ENCODE results near the gene KRTAP19-4.
"Not testable (repeated sequence)": the region's sequence is repeated elsewhere in the genome, so short reads cannot be mapped to it uniquely, and the experiment has no call there.

Gene KRTAP19-4, protein sequence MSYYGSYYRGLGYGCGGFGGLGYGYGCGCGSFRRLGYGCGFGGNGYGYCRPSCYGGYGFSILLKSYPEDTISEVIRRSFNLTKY

GRCh38 chr21:30497065-30497464, at the start of gene KRTAP19-4:
Gene KRTAP19-4, minus strand, starts transcription at chr21:30497165. Its CDS starts 55 bp downstream, at chr21:30497110.
- DNase-seq (ENCODE audit: low read depth in 2 of 2) = no peak

DNA sequence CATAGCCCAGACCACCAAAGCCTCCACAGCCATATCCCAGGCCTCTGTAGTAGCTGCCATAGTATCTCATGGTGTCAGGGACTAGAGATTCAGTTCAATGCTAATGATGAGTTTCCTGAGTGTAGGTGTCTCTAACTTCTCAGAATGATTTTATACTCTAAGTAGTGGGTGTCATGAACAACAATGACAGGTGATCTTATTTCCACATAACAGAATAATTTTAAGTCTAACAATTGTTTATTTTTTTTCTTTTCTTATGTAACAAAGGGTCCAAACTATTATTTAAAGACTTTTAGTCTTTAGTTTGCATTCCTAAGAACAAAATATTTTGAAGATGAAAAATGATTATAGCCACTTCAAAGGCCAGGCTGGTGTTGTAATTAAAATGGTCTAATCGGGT, 44.8 kb upstream of the KRTAP19-4 start, which contains the start of gene KRTAP19-6:
Gene KRTAP19-6 (minus strand): TSS at position 101 of the 400 bp plus-strand sequence. CDS start 31 bp downstream, at position 70.
- DNase-seq (ENCODE audit: low read depth in 2 of 2) = no peak

DNA sequence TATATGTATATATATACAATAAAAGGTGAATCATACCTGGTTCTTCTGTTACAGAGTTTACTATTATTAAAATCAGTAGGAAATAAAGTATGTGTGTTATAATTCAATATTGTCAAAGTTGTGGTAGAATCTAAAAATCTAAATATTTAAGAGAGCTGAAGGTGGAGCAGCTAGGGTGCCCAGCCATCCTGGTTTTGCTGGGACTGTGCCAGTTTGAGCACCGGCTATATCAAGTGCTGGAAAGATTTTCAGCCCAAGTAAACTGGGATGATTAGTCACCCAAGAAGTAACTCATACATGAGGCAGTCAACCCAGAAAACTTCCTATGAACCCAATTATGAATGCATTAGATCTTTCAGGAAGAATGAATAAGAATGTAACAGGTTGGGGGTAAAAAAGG, 21.9 kb upstream of the KRTAP19-4 start:
- DNase-seq (ENCODE audit: low read depth in 2 of 2) = no peak

DNA sequence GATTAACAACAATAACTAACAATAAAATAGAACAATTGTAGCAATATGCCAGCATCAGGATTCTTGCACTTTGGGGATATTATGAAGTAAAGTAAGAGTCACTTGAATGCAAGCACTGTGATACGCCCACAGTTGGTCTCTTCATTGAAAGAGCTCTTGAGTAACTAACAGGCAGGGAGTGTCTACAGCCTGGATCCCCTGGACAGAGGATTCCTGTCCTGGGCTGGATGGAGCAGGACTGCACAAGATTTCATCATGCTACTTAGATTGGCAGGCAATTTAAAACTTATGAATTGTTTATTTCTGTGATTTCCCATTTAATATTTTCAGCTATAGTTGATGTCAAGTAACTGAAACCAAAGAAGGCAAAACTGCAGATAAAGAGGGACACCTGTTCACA, 18.7 kb upstream of the KRTAP19-4 start:
- no peak for DNase-seq (ENCODE audit: low read depth in 2 of 2)

DNA sequence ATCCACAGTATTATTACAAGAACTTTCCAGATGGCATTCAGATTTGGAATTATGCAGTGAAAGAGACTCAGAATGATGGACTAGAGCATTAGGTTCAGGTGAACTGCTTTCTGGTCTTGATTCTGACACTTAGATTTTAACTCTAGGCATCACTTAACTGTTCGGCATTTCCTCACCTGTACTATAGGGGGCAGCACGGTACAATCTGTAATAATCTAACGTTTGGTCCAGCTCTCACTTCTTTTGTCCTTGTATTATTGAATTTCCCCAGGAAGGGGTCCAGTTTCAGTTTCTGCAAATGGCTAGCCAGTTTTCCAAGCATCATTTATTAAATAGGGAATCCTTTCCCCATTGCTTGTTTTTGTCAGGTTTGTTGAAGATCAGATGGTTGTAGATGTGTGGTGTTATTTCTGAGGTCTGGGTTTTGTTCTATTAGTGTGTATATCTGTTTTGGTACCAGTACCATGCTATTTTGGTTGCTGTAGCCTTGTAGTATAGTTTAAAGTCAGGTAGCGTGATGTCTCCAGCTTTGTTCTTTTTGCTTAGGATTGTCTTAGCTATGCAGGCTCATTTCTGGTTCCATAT, 8.7 kb upstream of the KRTAP19-4 start:
- DNase-seq (ENCODE audit: low read depth in 2 of 2) = not testable (repeated sequence)

- no peak for DNase-seq (ENCODE audit: low read depth in 2 of 2)
Observed at GRCh38 chr21:30502041-30502440, 5.1 kb upstream of the KRTAP19-4 start, which contains the start of gene KRTAP19-5. Gene KRTAP19-5, minus strand, starts transcription at chr21:30502141. Its CDS starts 51 bp downstream, at chr21:30502090.

DNA sequence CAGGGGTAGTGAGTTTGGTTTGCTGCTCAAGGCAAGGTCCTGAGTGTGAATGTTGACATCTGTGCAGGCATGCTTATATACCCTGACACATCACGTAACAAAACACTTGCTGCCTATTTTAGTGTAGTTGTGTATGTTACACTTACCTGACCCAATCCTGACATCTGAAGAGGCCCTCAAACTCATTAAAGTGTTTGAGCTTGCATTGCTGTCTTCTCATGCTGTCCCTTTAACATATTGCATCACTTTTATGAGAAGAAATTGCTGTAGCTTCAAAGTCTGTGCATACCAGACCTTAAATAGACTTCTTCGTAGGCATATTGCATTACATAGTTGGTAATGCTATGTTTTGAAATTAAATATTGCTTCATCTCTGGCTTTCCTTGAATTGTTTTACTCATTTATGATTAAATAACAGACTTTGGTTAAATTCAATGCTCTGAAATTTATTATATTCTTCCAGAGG, 5.0 kb downstream of the KRTAP19-4 start, which contains the start of gene KRTAP19-3:
Gene KRTAP19-3 (minus strand): TSS at position 51 of the 466 bp plus-strand sequence. CDS start 56 bp downstream, outside the sequence.
- DNase-seq (ENCODE audit: low read depth in 2 of 2) = no peak

GRCh38 chr21:30487336-30487735, 9.6 kb downstream of the KRTAP19-4 start, which contains the start of gene KRTAP19-2:
Gene KRTAP19-2, minus strand, starts transcription at chr21:30487436. Its CDS starts 88 bp downstream, at chr21:30487348.
- DNase-seq (ENCODE audit: low read depth in 2 of 2) = no peak

- DNase-seq (ENCODE audit: low read depth in 2 of 2) = no peak
Observed at GRCh38 chr21:30486180-30486579, 10.8 kb downstream of the KRTAP19-4 start.

DNA sequence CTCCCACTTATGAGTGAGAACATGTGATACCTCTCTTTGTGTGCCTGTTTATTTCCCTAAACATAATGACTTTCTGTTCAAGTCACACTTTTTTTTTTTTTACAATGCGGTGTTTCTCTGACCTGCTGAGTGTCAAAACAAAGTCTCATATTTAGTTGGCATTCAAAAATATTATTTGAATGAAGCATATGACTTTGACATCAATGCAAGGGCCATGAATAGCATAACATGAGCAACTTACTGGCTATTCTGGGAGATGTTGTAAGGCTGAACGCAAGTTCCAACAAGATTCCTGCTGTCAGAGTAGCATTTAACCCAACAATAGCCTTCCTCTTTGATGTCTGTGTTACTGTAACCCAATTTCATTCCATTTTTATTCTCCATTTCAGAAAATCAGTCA, 14.8 kb downstream of the KRTAP19-4 start:
- DNase-seq (ENCODE audit: low read depth in 2 of 2) = no peak

DNA sequence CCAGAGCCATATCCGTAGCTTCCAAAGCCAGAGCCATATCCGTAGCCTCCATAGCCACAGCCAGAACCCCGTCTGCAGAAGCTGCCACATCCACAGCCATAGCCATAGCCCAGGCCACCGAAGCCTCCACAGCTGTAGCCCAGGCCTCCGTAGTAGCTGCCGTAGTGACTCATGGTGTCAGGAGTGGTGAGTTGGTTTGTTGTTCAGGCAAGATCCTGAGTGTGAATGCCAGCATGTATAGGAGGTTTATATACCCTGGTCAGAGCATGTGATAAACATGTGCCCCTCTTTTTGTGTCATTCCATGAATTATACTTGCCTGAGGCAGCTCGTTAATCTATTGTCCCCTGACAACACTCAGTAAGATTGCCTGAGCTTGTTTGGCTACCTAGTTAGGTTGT, 16.8 kb downstream of the KRTAP19-4 start, which contains the start of gene KRTAP19-1:
Gene KRTAP19-1 (minus strand): TSS at position 223 of the 400 bp plus-strand sequence. CDS start 50 bp downstream, at position 173.
- DNase-seq (ENCODE audit: low read depth in 2 of 2) = no peak

- DNase-seq (ENCODE audit: low read depth in 2 of 2) = no peak
Observed at GRCh38 chr21:30479259-30479658, 17.7 kb downstream of the KRTAP19-4 start.

DNA sequence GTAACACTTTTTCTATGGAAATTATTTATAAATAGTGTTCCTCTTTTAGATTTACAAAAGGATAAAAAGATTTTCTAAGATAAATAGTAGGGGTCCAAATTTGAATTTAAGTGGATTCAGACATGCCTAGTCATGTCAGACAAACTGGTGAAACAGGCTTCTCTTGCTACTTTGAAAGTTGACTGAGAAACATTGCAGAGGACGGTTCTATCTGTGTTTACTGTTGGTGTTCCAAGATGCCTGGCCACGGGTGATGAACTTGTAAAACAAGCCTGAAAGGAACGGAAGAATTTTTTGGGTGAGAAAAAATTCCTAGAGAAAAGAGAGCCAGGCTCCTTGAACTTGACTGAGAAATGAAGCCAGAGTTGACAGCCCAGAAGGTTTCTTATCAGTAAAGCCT, 19.0 kb downstream of the KRTAP19-4 start:
- DNase-seq (ENCODE audit: low read depth in 2 of 2) = no peak

DNA sequence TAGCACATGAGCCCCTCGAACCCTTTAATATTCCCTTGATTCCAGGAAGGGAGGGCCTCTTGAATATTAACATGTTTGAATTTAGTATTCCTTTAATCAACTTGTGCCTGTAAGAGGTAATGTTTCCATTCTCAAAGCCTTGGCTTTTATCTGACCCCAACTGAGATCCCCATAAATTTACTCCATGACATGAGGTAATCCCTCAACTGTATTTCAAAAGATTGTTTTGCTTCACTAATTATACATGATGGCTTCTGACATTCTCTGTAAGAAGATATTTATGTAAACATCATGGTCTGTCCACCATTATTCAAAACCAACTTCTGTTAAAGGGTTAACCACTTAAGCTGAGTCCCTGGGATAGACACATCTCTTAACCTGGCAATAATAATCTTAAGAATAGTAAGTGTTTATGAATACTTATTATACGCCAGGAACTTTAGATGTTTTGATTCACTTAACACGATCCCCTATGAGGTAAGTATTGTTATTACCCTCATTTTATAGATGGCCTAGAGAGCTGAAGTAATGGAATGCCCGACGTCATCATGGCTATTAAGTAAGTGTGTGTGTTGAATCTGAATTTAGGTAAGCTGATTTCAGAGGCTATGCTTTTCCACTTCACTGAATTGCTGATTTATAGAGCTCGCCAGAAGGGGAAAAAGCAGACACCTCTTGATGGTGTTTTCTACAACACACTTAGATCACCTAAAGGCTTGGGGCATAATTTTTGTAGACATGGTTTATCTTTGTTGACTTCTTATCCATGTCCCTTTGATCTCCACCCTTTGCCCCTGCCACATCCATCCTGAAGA, 27.9 kb downstream of the KRTAP19-4 start:
- no peak for DNase-seq (ENCODE audit: low read depth in 2 of 2)

DNA sequence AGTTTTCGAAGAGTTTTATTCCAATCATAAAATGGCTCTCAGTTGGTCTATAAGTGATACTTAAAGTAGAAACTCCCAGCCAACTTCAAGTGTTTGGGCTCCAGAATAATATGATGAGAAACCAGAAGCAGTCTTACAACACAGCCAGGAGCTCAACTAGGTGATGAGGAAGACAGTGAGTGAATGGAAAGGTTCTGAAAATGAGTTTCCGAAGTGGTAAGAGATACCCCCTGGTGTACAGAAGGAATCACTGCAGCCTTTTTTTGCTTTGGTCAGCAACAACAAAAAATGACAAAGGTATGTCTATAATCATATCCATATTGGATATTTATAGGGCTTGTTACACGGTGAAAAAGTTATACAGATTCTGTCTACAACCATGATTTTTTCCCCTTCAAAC, 33.3 kb downstream of the KRTAP19-4 start:
- DNase-seq (ENCODE audit: low read depth in 2 of 2) = no peak

DNA sequence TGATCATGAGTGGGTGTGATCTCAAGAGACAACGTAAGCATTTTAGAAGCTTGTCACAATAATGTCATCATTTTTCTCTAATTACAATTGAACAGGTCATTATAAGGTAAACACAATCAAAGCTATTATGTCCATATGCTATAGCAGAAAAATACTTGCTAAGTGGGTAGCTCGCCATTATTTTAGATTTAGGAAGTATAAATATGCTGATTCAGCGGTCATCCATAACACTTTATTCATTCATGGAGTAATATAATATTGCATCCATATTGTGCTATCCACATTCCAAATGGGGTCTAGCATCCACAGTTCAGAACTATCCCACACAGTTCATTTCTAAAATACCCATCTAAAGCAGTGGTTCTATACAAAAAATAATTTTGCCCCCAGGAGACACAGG, 48.5 kb downstream of the KRTAP19-4 start:
- DNase-seq (ENCODE audit: low read depth in 2 of 2) = no peak

DNA sequence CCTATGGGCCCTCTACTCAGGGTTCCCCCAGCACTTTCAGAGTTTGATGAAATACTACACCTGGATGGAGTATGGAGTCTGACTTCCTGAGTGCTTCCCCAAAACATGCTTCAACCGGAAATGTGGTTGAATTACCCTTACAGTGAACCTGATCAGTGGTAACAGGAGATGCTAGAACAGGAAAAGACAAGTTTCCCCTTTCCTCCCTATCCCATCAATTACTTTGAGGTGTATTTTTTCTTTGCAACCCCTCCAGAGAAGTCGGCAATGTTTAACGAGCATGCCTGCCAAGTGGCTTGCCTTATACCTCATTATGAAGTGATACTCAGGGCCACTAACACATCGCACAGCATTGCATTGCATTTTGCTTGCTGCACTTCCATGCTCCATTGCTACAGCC, 49.9 kb downstream of the KRTAP19-4 start:
- DNase-seq (ENCODE audit: low read depth in 2 of 2) = no peak
